Stimulated activated CD4-positive, alpha-beta T cell treated with anti-CD3 and anti-CD28 coated beads, TNF-alpha, amount 100 ng/mL, for 24 hours (primary cell): Measurements from ENCODE around the gene LYSET.
"Not testable (repeated sequence)": the region's sequence is repeated elsewhere in the genome, so short reads cannot be mapped to it uniquely, and the experiment has no call there.

Experiments used
- DNase-seq, 3 experiments: peaks; one replicate each; pipeline ENCODE4 v3.0.0-alpha.2; 2020; ENCODE audit warnings: low read depth in 3 of 3

Gene LYSET, protein sequence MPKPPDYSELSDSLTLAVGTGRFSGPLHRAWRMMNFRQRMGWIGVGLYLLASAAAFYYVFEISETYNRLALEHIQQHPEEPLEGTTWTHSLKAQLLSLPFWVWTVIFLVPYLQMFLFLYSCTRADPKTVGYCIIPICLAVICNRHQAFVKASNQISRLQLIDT

DNA sequence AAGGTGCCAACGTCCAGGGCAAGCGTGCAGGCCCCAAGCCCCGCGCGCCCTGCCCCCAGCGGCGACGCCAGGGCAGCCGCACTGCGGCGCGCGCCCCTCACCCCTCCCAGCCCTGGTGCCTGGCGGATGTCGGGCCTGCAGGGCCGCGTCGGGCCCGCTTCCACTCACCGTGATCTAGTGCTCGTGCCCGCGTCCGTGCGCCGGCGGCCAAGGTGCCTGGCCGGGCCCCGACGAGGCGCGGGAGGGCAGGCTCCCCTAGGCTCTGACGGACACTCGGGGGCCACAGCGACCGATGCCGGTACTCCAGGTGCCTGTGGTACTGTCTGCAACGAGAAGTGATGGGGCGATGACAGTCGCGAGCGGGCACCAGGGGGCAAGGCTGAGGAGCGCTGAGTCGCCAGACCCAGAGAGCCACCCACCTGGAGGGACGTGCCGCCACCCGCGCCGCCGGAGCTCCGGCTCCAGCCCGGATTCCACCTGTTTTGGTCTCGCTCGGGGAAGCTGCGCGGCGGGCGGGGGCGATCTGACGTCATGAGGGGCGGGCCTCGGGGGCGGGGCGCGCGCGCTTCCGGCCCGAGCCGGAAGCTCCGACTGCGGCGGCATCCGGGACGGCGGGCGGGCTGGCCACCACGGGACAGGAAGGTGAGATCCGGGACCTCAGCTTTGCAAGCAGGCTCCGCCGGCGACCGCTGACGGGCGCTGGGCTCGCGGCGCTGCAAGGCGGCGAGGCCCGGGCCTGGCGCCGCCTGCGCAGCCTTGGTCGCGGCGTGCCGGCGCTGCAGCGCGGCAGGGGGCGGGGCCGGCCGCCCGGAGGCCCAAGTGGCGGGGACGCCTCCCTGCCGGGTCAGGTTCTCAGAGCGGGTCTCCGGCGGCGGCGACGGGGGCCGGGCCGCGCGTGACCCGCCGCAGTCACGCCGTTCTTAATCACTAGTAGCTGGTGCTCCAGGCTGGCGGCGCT is at the start of gene LYSET, which contains the start of gene MOAP1:
LYSET (plus strand) TSS at position 927 of the 958 bp plus-strand sequence. CDS start 89 bp downstream, outside the sequence.
MOAP1 (minus strand) TSS at position 507 of the 958 bp plus-strand sequence. CDS start 655 bp downstream, outside the sequence.
- DNase-seq: peak; percentile 70 to 86 (median 76)

DNA sequence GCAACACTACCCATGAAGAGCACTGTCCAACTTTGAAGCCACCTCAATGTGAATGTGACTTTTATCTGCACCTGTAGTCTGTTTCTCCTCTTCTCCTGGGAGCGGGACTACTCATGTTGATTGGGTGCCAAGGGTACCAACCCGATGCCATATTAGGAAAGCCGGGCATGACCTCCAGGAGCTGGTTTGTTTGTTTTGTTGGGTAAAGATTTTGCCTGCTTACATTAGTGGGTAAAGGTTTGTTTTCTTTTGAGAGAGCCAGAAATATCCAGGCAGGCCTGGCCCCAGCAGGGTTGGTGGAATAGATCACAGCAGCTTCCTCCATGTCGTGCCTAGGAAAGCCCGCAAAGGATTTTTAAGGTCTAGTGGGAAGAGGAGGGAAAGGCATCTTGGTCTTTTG is 49.7 kb upstream of the LYSET start:
- DNase-seq: no peak

DNA sequence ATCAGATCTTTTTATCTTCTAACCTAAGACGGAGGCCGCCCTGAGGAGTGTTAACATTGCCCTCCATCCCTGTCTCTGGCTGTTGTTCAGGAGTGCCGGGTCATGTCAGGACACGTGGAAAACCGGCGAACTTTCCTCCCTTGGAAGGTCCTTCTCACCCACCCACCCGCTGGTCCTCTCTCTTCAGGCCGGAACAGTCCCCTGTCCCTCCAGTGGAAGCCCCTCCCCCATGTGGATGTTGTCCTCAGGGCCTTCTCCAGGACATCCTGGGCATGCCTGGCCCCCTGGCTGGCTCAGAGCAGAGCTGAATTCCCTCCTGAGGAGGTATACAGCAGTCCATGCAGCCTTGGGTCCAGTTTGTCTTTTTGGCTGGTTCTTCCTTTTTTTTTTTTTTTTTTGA is 49.1 kb upstream of the LYSET start:
- no peak for DNase-seq

DNA sequence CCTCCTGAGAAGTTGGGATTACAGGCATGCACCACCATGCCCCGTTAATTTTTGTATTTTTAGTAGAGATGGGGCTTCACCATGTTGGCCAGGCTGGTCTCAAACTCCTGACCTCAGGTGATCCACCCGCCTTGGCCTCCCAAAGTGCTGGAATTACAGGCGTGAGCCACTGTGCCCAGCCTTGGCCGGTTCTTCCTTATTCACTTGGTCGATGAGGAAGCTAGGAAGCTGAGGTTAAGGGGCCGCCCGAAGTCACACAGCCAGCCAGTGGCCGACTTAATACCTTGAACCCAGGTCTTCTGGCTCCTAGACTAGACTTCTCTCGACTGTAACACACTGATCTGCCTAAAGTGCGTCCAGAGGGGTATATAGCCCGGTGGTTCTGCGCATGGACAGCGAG is 48.6 kb upstream of the LYSET start:
- DNase-seq: not testable (repeated sequence)

DNA sequence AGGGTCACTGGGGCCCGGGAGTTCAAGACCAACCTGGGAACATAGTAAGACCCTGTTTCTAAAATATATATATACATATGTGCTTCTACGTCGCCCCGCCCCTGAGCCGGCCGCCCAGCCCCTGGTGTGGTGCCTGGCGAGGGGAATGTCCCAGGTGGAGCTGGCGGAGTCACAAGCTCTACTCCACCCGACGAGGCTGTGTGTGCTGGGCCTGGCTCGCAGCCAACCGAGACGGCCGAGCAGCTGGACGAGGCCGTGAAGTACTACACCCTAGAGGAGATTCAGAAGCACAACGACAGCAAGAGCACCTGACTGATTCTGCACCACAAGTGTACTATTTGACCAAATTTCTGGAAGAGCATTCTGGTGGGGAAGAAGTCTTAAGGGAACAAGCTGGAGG is 47.3 kb upstream of the LYSET start:
- DNase-seq: no peak

DNA sequence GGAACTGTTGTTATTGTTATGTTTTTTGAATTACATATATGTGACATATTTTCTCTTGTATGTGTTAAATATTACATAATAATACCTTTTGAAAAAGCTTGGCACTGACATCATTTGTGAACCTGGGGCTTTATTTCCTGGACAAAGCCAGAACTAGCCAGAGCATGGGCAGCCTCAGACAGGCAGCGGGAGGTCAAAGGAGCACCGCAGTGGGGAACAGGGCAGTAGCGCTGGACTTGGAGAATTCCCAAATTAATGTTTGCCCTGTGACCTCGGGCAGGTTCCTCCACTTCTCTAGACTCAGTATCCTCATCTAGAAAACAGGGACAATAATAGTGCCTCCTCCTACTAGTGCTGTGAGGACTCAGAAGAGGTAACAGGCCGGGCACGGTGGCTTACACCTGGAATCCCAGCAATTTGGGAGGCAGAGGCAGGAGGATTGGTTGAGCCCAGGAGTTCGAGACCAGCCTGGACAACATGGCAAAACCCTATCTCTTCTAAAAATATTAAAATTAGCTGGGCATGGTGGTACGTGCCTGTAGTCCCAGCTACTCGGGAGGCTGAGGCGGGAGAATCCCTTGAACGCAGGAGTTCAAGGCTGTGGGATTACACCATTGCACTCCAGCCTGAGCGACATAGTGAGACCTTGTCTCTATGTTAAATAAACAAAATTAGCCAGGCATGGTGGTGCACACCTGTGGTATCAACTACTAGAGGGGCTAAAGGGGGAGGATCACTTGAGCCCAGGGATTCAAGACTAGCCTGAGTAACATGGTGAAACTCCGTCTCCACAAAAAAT is 42.1 kb upstream of the LYSET start:
- no peak for DNase-seq

DNA sequence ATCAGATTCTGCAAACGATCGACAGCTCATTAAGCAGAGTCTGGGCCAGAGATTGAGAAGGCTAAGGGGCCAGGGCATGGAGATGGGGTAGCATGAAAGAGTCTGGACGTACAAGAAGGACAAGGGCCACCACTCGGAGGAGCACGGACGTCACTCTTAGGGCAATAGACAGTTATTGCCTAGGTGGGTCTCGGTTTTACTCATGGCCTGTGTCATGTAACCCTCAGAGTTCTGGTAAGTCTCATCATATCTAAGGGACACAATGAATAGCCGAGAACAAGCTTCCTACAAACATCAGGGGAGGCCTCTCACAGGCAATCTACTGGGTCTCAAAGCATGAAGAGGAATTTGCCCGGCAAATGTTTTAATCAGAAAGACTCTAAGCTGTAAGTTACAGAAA is 39.0 kb upstream of the LYSET start:
- no peak for DNase-seq

DNA sequence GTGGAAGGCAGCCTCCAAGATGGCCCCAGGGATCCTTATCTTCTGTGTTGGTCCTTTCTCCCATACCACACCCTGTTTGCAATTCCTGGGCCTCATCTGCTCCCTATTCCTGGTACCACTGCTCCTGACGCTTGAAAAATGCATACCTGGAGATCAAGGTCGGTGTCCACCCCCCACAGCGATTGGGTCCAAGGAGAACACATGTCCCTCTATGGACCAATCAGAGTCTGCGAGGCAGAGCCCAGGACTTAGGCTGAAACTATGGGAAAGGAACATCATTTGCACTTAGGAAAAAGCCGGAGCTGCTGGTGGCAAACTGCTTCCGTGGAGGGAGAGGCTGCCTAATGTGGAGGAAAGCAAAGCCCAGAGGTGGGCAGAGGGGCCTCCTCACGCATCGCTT is 36.1 kb upstream of the LYSET start:
- DNase-seq: no peak

DNA sequence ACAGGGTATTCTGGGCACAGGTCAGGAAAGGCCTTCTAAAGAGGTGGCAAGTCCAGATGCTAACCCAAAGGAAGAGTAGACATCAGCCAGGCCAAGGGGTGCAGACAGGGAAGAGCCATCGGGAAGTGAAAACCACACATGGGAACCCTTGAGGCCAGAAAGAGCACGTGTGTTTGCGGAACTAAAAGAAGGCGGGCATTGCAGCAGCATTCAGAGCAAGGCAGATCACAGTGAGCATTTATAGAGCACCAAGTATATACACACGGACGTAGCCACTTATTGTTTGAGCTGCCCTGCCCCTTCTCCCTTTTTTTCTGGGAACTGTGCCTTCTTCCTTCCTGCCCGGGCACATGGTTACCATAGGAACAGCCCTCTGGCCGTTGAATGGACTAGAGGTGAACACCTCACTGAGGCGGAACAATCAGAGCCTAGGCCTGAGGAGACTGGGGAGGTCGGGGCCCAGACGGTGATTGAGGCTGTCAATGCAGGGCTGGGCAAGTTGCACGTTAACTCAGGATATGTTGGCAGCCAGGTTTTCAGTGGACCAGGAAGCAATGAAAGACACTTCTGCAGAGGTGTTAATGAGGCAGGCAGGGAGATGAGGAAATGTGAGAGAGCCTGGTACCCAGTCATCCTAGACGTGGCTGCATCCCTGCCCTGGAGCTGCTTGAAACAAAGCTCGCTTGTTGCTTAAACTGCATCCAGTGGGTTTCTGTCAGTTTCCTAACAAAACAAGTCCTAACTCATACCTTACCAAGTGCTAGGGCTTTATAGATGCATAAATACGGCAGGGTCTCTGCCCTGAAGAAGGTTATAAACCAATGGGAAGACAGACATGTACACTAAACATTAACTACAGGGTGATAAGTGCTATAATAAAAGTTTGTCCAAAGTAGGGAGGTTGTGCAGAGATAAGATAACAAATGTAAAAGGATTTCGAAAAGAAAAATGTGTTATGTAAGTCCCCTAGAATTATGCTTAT is 34.6 kb upstream of the LYSET start:
- DNase-seq: no peak

DNA sequence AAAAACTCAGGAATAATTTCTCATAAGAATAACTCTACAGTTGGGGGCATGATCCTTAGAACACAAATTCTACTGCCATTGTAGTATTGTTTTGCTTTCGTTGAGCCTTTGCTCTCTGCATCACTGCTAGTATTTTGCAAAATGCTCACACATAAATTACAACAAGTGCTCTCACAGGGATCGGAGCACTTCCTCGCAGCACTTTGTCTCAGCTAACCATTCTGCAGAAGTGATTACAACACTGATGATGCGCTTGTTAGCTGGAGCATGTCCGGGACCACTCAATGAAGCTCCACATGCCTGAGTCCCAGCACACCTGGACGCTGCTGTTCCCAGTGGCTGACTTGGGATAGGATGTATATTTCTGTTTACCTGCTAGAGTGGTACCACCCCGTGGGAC is 32.0 kb upstream of the LYSET start:
- DNase-seq: no peak

DNA sequence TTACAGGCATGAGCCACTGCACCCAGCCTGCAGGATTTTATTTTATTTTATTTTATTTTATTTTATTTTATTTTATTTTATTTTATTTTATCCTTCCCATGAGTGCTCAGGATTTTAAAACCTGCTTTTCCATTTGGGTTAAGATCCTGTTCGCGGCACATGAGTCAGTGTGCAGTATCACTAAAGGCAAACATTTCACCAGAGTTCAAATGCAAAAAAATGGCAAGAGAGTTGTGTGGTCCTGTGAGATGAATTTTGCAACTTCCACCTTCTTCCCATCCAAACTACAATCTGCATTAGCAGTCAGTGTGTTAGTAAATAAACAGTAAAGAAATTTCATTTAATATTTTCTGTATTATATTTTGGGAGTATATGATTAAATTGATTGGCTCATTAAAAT is 29.4 kb upstream of the LYSET start:
- no peak for DNase-seq

DNA sequence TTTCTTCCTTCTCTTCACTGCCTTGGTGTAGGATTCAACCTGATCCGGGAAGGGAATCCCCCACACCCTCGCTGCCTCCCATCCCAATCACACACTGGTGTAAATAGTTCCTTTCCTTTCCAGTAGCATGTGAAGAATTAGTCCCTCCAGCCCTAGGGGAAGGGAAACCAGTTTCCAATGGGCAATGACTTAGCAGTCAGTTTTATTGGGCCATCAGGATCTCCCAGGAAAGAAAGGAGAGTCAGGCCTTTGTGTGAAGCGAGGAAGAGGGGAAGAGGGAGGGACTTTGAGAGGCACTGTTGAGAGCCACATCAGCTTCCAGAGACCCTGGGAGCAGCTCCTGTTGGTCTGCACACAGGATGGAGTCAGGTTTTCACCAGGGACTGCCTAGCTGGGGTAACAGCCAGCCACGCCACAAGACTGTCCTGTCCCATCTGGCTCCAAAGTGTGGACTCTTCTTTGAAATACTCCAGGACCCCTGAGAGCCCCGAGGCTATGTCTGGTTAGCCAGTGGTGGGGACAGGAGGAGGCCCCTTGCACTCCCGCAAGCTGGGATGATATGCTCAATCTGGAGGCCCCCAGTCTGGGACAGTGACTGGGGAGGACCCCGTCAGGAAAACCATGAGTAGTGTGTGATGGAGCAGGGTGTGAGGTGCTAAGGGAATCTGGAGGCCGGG is 28.3 kb upstream of the LYSET start:
- no peak for DNase-seq

DNA sequence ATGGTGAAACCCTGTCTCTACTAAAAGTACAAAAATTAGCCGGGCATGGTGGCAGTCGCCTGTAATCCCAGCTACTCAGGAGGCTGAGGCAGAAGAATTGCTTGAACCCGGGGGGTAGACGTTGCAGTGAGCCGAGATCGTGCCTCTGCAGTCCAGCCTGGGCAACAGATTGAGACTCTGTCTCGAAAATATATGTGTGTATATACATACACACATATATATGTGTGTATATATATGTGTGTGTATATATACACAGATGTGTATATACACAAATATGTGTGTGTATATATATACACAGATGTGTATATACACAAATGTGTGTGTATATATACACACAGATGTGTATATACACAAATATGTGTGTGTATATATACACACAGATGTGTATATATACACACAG is 26.8 kb upstream of the LYSET start:
- not testable (repeated sequence) for DNase-seq

DNA sequence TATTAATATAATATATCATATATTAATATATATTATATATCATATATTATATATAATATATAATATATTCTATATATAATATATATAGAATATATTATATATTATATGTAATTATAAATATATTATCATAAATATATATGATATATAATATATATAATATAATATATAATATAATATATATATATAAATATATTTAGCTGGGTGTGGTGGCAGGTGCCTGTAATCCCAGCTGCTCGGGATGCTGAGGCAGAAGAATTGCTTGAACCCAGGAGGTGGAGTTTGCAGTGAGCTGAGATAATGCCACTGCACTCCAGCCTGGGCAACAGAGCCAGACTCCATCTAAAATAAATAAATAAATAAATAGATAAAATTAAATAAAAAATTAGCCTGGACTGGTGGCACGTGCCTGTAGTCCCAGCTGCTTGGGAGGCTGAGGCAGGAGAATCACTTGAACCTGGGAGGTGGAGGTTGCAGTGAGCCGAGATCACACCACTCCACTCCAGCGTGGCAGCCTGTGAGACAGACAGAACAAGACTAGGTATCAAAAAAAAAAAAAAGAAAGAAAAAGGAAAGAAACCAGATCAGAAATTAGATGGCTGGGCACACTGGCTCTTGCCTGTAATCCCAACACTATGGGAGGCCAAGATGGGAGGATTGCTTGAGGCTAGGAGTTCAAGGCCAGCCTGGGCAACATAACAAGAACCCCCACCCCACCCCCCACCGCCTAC is 25.3 kb upstream of the LYSET start:
- DNase-seq: not testable (repeated sequence)

DNA sequence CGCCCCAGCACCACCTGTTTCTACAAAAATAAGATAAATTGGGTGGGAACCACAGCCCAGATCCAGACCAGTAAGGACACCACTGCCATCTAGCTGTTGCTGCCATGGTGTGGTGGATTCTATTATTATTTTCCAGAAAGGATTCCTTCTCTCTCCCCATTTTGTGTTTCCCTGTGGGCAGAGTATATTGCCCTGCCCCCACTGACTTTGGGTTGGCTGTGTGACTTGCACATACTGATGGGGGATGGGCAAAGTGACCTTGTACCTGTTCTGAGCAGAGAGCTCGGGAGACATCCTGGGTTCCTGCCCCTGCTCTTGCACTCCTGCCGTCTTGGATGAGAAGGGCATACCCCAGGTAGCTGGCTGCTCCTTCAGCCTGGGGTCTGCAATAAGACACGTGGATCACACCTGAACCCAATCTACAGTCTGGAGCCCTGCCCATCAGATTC is 24.7 kb upstream of the LYSET start:
- no peak for DNase-seq

DNA sequence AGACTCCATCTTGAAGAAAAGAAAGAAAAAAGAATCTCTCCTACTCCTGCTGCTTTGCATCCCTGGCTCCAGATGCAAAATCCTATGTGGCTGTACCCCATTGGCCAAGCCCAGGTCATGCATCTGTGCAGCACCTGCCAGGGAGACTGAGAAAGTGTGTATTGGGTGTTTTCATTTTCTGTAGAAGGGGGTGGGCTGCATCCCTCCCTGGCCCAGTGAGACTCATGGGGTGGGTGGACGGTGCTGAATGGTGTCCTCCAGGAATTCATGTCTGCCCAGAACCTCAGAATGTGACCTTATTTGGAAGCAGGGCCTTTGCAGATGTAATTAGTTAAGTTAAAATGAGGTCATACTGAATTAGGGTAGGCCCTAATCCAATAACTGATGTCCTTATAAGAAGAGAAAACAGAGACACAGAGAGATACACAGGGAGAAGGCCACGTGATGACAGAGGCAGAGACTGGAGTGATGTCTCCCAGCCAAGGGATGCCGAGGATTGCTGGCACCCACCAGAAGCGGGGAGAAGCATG is 23.6 kb upstream of the LYSET start:
- DNase-seq: no peak

DNA sequence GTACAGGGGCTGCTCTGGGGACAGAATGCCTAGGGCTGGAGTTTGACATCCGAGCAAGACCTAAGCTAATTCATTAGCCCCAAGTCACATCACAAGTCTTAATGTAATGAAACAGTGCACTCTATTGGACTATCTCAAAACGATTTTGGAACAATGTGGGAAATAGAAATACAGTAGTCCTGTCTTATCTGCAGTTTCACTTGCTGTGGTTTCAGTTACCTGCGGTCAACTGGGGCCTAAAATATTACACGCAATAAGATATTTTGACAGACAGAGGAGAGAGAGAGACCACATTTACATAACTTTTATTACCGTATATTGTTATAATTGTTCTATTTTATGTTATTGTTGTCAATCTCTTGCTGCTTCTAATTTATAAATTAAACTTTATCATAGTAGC is 21.6 kb upstream of the LYSET start:
- no peak for DNase-seq

DNA sequence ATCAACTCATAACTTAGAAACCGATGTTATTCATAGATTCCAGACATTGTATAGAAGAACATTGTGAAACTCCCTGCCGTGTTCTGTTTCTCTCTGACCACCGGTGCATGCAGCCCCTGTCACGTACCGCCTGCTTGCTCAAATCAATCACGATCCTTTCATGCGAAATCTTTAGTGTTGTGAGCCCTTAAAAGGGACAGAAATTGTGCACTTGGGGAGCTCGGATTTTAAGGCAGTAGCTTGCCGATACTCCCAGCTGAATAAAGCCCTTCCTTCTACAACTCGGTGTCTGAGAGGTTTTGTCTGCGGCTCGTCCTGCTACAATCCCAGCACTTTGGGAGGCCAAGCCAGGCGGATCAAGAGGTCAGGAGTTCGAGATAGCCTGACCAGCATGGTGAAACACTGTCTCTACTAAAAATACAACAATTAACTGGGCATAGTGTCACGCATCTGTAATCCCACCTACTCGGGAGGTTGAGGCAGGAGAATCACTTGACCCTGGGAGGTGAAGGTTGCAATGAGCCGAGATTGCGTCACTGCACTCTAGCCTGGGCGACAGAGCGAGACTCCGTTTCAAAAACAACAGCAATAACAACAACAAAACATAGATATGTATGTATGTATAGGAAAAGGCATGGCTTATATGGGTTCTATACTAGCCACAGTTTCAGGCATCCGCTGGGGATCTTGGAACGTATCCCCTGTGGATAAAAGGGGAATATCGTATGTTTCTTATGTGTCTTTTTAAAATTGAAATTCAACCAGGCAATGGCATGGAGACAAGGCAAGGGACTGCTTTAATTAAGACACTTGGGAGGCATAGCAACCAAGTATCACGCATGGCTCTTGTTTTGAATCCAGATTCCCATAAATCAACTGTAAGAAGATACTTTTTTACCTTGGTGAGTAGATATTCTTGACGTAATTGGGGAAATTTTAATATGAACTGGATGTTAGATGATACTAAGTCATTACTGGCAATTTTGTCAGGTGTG is 19.5 kb upstream of the LYSET start:
- DNase-seq: not testable (repeated sequence)
